ENCODE measurements around the gene NUP160. TPM values are rescaled to one million over a fixed set of nuclear protein-coding genes. Genes with fewer than 3 reads are reported as not detected.
"Not testable (repeated sequence)": the region's sequence is repeated elsewhere in the genome, so short reads cannot be mapped to it uniquely, and the experiment has no call there.

Gene NUP160
- polyA plus RNA-seq, 3 donors, result 10.6 to 15.7 (median 10.9) TPM

- not testable (repeated sequence) for H3K9me3 Mint-ChIP-seq; DNase-seq; H3K4me3 ChIP-seq (replicated peaks in 1 of 3; ENCODE audit: low read depth in 2 of 3, low read length in 3 of 3); H3K27ac ChIP-seq (ENCODE audit: low read depth in 1 of 2, low read length in 2 of 2); H3K27me3 Mint-ChIP-seq (ENCODE audit: low read depth in 3 of 3); H3K9me3 ChIP-seq (replicated peaks in 1 of 2; ENCODE audit: control insufficient read depth in 1 of 2, insufficient read depth in 1 of 2, low read length in 2 of 2); H3K4me2 ChIP-seq (replicated peaks; ENCODE audit: extremely low read depth, low read length, poor library complexity, severe bottlenecking); H3K9ac ChIP-seq (ENCODE audit: insufficient read depth, low read length, poor library complexity, severe bottlenecking); H3K27me3 ChIP-seq (ENCODE audit: control insufficient read depth in 2 of 2, insufficient read depth in 2 of 2, low read length in 2 of 2); H2AFZ ChIP-seq (ENCODE audit: insufficient read depth, low read depth, low read length, poor library complexity, severe bottlenecking); H3K4me1 ChIP-seq (ENCODE audit: control insufficient read depth in 1 of 2, insufficient read depth in 2 of 2, low read length in 2 of 2); H3K79me2 ChIP-seq (ENCODE audit: insufficient read depth, low read length); H3K4me1 Mint-ChIP-seq; H3K4me3 Mint-ChIP-seq
- Histone ChIP-seq H4K20me1 (ENCODE audit: insufficient read depth, low read length) (peaks cover 51% of the 10 kb centered on the region), H3K36me3 (replicated peaks in 1 of 2; ENCODE audit: control insufficient read depth in 1 of 2, insufficient read depth in 2 of 2, low read length in 2 of 2) (peaks cover 86 to 99% of the 10 kb centered on the region in 2 donors)
- Mint-ChIP-seq H3K27ac (peak overlapping the region in 2 of 7 donors; percentile 52 to 58), H3K36me3 (peaks cover 59 to 95% of the 10 kb centered on the region in 2 donors)
- intact Hi-C loops (cut with micrococcal nuclease), result loop anchor here in 1 of 2 donors (10.0 kb wide), 1 partner anchor 113 kb away; no protein-coding TSS in a partner anchor
- WGBS (ENCODE audit: insufficient coverage), result 100% methylated on average over 4 of the region's 7 CpGs
Measured at GRCh38 chr11:47737817-47738216, 110.3 kb downstream of the NUP160 start.

GRCh38 chr11:47732271-47732670 lies 115.9 kb downstream of the NUP160 start:
- Histone ChIP-seq H3K4me1 (ENCODE audit: control insufficient read depth in 1 of 2, insufficient read depth in 2 of 2, low read length in 2 of 2) (no peaks in the 10 kb centered on the region), H3K4me2 (replicated peaks; ENCODE audit: extremely low read depth, low read length, poor library complexity, severe bottlenecking) (no peak overlapping the region), H3K36me3 (replicated peaks in 1 of 2; ENCODE audit: control insufficient read depth in 1 of 2, insufficient read depth in 2 of 2, low read length in 2 of 2) (peaks cover 94 to 100% of the 10 kb centered on the region in 2 donors), H3K4me3 (replicated peaks in 1 of 3; ENCODE audit: low read depth in 2 of 3, low read length in 3 of 3) (no peak overlapping the region), H3K27ac (ENCODE audit: low read depth in 1 of 2, low read length in 2 of 2) (no peak overlapping the region), H3K27me3 (ENCODE audit: control insufficient read depth in 2 of 2, insufficient read depth in 2 of 2, low read length in 2 of 2) (no peaks in the 10 kb centered on the region), H3K9me3 (replicated peaks in 1 of 2; ENCODE audit: control insufficient read depth in 1 of 2, insufficient read depth in 1 of 2, low read length in 2 of 2) (no peaks in the 10 kb centered on the region), H3K79me2 (ENCODE audit: insufficient read depth, low read length) (no peaks in the 10 kb centered on the region), H3K9ac (ENCODE audit: insufficient read depth, low read length, poor library complexity, severe bottlenecking) (no peak overlapping the region), H2AFZ (ENCODE audit: insufficient read depth, low read depth, low read length, poor library complexity, severe bottlenecking) (no peak overlapping the region), H4K20me1 (ENCODE audit: insufficient read depth, low read length) (peaks cover 48% of the 10 kb centered on the region)
- WGBS (ENCODE audit: insufficient coverage), result 98% methylated on average over 7 of the region's 10 CpGs
- no peaks in the 10 kb centered on the region for H3K4me1 Mint-ChIP-seq
- no peak for TF ChIP-seq CTCF (IDR thresholded peaks at IDR 0.05)
- H3K27ac Mint-ChIP-seq, result no peak overlapping the region
- no peak for DNase-seq
- H3K27me3 Mint-ChIP-seq (ENCODE audit: low read depth in 3 of 3), result no peaks in the 10 kb centered on the region
- H3K4me3 Mint-ChIP-seq, result no peak overlapping the region
- intact Hi-C loops (cut with micrococcal nuclease), result loop anchor here in 1 of 2 donors (10.0 kb wide), 1 partner anchor 107 kb away; no protein-coding TSS in a partner anchor
- no peaks in the 10 kb centered on the region for H3K9me3 Mint-ChIP-seq
- peaks cover 78 to 93% of the 10 kb centered on the region in 2 donors for H3K36me3 Mint-ChIP-seq
